GM20000 (cell line): Measurements from ENCODE around the gene DYSF.

Experiments
- DNase-seq: peaks from one replicate; pipeline ENCODE4 v3.0.0; 2012; ENCODE audit warnings: low spot score
- TF ChIP-seq, protein P1 (sequence below): IDR thresholded peaks from 2 replicates; pipeline ENCODE4 v1.5.1; 2012; ENCODE audit warnings: mild to moderate bottlenecking, control low read depth; ENCODE audit errors: extremely low read depth, missing control alignments

Gene DYSF

DNA sequence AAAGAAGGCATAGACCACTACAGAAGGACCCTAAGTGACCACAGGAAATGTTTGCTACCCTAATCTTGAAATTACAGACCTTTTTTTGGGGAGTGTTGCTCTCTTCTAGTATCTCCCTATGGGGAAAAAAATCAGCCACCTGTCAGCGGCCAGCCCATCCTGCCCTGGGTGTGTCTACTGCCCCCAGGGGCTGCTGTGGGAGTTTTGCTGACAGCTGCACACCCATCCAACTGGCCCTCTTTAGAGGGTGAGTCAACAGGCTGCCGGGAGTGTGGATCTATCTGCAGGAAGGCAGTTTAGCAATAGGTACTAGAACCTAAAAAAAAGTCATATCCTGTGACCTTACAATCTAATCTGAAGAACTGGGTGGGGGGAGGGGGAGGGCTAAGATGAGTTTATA, 796 bp upstream of the DYSF start:
- DNase-seq: peak; percentile 16
- TF ChIP-seq, protein P1, sequence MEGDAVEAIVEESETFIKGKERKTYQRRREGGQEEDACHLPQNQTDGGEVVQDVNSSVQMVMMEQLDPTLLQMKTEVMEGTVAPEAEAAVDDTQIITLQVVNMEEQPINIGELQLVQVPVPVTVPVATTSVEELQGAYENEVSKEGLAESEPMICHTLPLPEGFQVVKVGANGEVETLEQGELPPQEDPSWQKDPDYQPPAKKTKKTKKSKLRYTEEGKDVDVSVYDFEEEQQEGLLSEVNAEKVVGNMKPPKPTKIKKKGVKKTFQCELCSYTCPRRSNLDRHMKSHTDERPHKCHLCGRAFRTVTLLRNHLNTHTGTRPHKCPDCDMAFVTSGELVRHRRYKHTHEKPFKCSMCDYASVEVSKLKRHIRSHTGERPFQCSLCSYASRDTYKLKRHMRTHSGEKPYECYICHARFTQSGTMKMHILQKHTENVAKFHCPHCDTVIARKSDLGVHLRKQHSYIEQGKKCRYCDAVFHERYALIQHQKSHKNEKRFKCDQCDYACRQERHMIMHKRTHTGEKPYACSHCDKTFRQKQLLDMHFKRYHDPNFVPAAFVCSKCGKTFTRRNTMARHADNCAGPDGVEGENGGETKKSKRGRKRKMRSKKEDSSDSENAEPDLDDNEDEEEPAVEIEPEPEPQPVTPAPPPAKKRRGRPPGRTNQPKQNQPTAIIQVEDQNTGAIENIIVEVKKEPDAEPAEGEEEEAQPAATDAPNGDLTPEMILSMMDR: no peak

DNA sequence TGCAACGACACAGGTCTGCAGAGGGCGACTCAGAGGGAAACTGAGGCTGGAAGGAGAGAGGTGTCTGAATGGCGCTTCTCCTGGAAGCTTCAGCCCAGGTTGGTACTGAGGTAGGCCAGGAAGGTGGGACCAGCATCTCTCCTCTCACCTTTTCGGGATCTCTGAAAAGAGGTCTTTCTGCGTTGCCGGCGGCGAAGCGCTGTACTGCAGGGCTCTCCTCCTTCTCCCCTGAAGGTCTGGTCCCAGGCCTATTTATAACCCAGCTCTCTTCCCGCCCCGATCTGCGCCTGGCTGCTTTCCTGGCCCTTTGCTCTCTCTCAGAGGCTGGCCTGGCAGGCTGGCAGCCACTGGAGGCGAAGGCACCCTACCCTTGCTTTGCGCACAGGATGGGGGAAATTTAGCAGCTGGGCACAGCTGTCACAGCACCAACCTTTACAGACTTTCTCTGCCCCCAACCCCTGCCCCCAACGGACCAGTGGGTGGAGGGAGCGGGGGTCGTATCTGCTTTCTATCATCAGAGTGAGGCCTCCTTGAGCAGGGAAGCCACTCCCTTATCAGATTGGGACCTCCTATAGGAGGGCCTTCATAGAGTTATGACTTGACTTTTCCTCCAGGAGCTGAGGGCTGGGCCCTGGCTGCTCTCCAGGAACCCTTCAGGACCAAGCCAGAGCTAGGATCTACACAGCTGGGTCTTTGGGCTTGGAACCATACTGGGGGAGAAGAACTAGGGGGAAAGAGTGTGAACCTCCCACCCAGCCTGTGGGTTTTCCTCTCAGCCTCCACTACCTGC, 1.1 kb downstream of the DYSF start:
- peak; percentile 18 for DNase-seq
- TF ChIP-seq, protein P1: no peak

DNA sequence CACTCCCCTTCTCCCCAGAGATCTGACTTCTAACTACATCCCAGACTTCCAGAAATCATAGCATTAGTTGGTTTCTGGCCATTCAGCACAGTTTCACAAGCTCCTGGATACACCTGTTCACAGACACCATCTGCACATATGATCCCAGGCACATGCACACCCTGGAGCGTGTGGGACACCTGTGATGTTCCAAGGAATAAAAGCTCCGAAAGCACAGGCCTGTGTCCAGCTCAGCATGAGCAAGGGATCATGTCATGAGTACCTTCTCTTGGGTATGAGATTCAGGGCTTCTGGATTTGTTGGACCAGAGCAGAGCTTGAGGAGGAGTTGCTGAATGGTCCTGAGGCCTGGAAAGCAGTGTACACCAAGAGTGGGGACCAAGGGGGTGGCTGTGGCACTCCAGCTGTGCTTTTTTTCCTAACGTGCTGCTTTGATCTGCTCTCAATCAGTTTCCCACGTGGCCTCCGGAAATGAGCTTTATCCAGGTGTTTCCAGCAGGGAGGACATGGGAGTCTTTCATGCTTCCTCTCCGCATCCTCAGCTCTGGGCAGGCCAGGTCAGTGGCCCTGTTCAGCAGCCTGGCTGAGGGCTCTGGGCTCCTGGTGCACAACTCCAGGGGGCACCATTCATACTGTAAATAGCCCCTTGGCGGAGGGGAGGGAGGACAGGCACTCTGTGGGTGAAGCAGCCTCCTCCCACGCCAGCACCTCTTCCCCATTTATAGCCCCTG, 1.8 kb downstream of the DYSF start:
- DNase-seq: peak; percentile 8
- TF ChIP-seq, protein P1: no peak

DNA sequence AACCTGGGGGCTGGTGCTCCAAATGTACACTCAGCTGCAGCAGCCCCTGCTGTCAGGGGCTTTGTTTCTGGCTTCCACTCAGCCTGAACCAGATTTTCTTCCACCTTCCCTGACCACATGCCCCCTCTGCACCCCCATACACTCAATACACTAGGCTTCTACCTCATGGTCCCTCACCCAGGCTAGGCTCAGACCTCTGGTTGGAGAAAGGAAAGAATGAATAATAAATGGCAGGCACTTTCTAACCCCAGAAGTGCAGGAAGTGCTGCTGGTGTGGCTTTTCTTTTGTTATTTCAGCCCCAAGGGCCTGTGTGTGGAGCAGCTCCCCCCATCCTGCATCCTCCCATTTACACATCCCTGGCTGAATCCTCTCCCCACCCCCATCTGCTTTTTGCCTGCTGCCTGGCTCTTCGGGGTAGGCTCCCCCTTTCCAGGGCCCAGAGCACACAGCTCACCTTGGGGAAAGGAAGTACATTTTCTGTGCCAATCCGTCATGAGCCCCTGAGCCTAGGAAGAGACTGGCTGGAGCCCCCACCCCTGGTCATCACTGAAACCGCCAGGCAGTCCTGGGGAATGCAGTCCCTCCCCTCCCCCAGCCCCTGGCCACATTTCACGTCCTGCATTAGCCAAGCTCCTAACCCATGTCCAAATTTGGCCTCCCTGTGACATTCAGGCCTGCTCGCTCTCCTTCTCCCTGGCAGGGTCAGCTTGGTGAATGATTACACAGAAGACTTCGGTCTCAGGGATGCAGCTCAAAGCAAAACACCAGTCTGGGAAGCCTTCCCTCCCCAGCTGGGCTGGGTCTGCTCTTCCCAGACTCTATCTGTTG, 2.6 kb downstream of the DYSF start:
- TF ChIP-seq, protein P1: no peak
- peak; percentile 6 for DNase-seq

DNA sequence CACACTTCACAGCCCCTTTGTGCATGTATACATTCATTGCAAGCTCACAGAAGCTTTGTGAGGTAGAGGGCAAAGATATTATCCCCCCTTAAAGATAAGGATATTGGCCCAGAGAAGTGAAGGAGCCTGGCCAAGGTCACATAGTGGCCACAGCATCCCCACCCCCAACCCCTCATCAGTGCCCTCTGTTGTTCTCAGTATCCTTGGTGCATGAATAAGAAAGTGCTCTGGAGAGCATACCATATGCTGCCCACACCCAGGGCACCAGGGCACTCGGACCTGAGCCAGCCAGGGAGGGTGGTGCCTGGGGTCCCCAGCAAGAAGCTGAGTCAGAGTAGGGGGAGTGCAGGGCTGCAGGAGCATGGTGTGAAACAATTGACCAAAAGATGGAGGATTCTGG, 3.3 kb downstream of the DYSF start:
- TF ChIP-seq, protein P1: no peak
- DNase-seq: peak; percentile 7

DNA sequence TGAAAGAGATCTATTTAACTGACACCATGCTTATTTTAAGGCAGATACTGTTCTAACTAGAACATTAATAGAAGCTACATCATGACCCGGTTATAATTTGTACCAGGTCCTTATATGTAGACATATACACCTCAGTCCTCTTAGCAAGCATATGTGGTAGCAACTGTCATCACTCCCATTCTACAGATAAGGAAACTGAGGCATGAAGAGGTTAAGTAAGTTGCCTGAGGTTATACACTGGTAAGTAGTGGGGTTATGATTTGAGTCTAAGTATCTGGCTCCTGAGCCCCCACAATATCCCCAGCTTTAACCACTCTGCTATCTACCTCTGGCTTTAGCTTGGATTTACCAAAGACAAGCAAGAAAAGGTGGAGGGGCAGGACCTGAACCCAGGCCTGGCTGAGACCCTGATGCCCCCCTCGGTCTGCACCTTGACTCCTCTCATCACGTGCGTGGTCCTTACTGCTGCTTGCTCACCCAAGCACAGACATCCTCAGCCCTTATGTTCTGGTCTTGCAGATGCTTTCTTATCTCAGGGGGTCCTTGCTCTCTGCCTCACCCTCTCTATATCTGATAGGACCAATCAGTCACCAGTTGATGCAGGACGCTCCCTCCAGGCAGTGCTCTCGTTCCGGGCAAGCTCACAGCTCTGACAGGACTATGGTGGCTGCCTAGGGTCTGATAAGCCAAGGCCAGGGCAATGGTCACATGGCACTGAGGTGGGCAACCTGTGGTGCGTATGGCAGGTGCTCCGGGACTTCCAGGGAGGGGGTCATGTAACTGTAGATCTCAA, 4.0 kb downstream of the DYSF start:
- TF ChIP-seq, protein P1: no peak
- no peak for DNase-seq
